AG04450 (cell line): Measurements from ENCODE around the gene CDR2L. TPM values are rescaled to one million over a fixed set of nuclear protein-coding genes. Genes with fewer than 3 reads are reported as not detected.
"Not testable (repeated sequence)": the region's sequence is repeated elsewhere in the genome, so short reads cannot be mapped to it uniquely, and the experiment has no call there.

ENCODE experiments used
- CTCF ChIA-PET: fragments of 300-600, 350-600 bp; formaldehyde crosslinking; extraction: SDS; loops from one replicate; lab custom pipeline; 2022; ENCODE audit warnings: antibody characterized with exemption, inconsistent platforms; lab: Charles Lee
- POLR2A ChIA-PET: fragments of 350-600 bp; formaldehyde crosslinking; extraction: SDS; loops from one replicate; lab custom pipeline; 2021; ENCODE audit warnings: antibody characterized with exemption, inconsistent platforms; lab: Yijun Ruan, JAX
- DNase-seq: peaks from one replicate; pipeline ENCODE4 v3.0.0-alpha.2; 2011; ENCODE audit warnings: low read depth, low spot score
- H3K27ac ChIP-seq: one replicate; pipeline ENCODE4 v1.5.1; 2012; ENCODE audit warnings: low read depth, low read length, control low read depth
- H3K27me3 ChIP-seq: one replicate; pipeline ENCODE4 v1.6.0; 2012; ENCODE audit warnings: low read length; ENCODE audit not compliant: control insufficient read depth, insufficient read depth
- H3K4me3 ChIP-seq: 2 replicates; pipeline ENCODE4 v1.5.1; 2011; ENCODE audit warnings: mild to moderate bottlenecking, low read depth, low read length, control low read depth
- H3K9me3 ChIP-seq: 2 replicates; pipeline ENCODE4 v1.5.1; 2012; ENCODE audit warnings: low read length; ENCODE audit not compliant: control insufficient read depth, insufficient read depth
- polyA plus RNA-seq: library from polyadenylated mRNA; depleted of rRNA; stranded (reverse); fragments of >200 nt; gene quantifications from 2 replicates; pipeline ENCODE4 v1.2.3, GENCODE V29; 2011
- TF ChIP-seq, protein P1 (sequence below): IDR thresholded peaks from 2 replicates; pipeline ENCODE4 v1.5.1; 2011; ENCODE audit warnings: low read depth, low read length, control low read depth, inconsistent platforms

Gene CDR2L
- polyA plus RNA-seq, 1 experiment: 8.4 TPM

DNA sequence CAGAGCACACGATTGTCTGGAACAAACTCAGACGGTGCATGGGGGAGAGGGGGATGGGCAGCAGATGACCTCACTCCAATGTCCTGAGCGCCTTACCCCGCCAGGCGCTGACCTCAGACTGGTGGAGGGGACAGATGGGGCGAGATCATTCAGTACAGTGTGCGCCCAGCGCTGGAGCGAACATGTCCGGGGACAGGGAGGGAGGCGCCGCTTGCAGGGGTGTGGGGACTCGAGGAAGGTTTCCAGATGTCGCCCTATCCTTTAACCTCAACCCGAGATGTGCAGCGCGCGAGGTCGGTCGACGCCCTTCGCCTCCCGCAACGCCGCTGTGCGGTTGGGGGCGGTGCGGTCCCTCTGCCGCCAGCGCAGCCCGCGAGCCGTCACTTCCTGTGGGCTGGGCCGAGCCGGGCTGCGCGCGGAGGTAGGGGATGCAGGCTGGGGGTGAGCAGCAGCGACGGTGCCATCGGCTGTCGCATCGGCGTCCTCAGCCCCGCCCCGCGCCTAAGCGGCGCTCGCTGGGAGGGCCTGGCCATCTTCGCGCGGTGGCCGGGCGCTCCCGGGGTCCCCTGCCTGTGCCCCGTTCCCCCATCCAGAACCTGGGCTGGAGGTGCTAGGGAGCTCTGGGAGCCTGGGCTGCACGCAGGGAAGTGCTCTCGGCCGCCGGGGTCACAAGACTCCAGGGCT lies 5.3 kb upstream of the CDR2L start:
- Histone ChIP-seq H3K4me3 (peak overlapping the region; percentile 72), H3K27ac (peak overlapping the region; percentile 11), H3K27me3 (peaks cover 3% of the 10 kb centered on the region), H3K9me3 (no peaks in the 10 kb centered on the region)
- ChIA-PET POLR2A (interaction anchor here (2.1 kb wide), 1 partner anchor 31 kb away, joined by 4 read pairs; the partner anchor contains the start of gene MRPL58), CTCF (interaction anchor here (0.6 to 1.7 kb wide), 3 partner anchors 20 to 31 kb away, joined by 3 to 8 read pairs (median 5); partner anchors contain the start of gene MRPL58)
- TF ChIP-seq, protein P1, sequence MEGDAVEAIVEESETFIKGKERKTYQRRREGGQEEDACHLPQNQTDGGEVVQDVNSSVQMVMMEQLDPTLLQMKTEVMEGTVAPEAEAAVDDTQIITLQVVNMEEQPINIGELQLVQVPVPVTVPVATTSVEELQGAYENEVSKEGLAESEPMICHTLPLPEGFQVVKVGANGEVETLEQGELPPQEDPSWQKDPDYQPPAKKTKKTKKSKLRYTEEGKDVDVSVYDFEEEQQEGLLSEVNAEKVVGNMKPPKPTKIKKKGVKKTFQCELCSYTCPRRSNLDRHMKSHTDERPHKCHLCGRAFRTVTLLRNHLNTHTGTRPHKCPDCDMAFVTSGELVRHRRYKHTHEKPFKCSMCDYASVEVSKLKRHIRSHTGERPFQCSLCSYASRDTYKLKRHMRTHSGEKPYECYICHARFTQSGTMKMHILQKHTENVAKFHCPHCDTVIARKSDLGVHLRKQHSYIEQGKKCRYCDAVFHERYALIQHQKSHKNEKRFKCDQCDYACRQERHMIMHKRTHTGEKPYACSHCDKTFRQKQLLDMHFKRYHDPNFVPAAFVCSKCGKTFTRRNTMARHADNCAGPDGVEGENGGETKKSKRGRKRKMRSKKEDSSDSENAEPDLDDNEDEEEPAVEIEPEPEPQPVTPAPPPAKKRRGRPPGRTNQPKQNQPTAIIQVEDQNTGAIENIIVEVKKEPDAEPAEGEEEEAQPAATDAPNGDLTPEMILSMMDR: no peak
- no peak for DNase-seq

DNA sequence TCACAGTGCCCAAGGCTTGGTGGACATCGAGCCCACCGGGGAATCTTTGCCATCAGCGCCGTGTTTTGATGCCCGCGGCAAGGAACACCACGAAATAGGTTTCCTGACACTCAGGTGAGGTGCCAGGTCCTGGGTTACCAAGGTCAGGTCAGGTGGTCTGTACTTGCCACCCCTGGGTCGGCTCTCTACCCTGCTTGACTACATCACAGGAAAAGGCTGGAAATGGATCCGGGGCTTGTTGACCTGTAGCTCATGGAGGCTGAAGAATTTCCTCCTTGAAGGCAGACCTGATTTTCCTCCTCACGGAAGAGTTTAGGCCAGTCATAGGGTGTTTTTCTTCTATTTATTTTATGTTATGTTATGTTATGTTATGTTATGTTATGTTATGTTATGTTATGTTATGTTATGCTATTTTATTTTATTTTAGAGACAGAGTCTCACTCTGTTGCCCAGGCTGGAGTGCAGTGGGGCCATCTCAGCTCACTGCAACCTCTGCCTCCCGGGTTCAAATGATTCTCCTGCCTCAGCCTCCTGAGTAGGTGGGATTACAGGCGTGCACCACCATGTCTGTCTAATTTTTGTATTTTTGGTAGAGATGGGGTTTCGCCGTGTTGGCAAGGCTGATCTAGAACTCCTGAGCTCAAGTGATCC lies 4.6 kb upstream of the CDR2L start:
- not testable (repeated sequence) for H3K9me3 ChIP-seq, H3K27me3 ChIP-seq, DNase-seq
- ChIA-PET CTCF (interaction anchor here (0.6 to 1.7 kb wide), 5 partner anchors 21 to 132 kb away, joined by 3 to 10 read pairs (median 5); partner anchors contain the start of gene MRPL58), POLR2A (interaction anchor here (2.1 kb wide), 1 partner anchor 30 kb away, joined by 4 read pairs; the partner anchor contains the start of gene MRPL58)
- H3K4me3 ChIP-seq: peak overlapping the region; percentile 72
- peak overlapping the region; percentile 11 for H3K27ac ChIP-seq

- CTCF ChIA-PET: interaction anchor here (1.1 kb wide), 1 partner anchor 11 kb away, joined by 3 read pairs; no protein-coding TSS in a partner anchor
- no peak for DNase-seq
- Histone ChIP-seq H3K9me3 (no peaks in the 10 kb centered on the region; the same call in 1 of the 2 replicates), H3K4me3 (no peak overlapping the region), H3K27ac (no peak overlapping the region), H3K27me3 (no peaks in the 10 kb centered on the region)
- POLR2A ChIA-PET: interaction anchor here (0.7 kb wide), 1 partner anchor 131 kb away, joined by 4 read pairs; no protein-coding TSS in a partner anchor
- TF ChIP-seq, protein P1: no peak
Observed at GRCh38 chr17:74986206-74986576, 1.2 kb upstream of the CDR2L start.

GRCh38 chr17:74987909-74988711 lies 678 bp downstream of the CDR2L start:
- DNase-seq: peak; percentile 29
- Histone ChIP-seq H3K4me3 (peak overlapping the region; percentile 78), H3K27me3 (no peaks in the 10 kb centered on the region), H3K9me3 (no peaks in the 10 kb centered on the region; the same call in 1 of the 2 replicates), H3K27ac (peak overlapping the region; percentile 97)
- ChIA-PET POLR2A (interaction anchor here (0.7 to 2.6 kb wide), 3 partner anchors 18 to 47 kb away, joined by 3 to 21 read pairs (median 3); partner anchors contain the start of gene MRPL58), CTCF (interaction anchor here (0.6 to 2.7 kb wide), 12 partner anchors 9 to 232 kb away, joined by 3 to 20 read pairs (median 3); partner anchors contain the start of gene MRPL58)
- TF ChIP-seq, protein P1: peak; percentile 44
